AML-193 (cell line): ENCODE data around the gene ARID3A.

ENCODE experiments used
- DNase-seq, 2 experiments: peaks; one replicate each; lab custom pipeline; 2025; lab: John Stamatoyannopoulos, UW

Gene ARID3A

DNA sequence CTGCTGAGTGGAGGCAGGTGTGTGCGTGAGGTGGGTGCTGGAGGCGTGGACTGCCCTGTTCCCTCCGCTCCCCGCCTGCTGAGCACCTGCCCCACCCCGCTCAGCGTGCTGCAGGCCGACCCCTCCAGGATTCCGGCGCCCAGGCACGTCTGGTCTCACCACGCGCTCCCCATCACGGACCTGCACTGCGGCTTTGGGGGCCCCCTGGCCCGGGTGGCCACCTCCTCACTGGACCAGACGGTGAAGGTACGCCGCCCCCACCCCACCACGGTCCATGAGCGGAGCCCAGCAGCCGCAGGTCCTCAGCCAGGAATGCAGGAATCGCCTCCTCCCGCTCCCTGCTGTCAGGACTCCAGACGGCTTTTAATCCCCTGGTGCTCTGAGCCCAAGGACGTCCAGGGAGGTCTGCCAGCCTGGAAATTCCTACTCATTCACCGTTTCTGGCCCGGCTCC is 64.3 kb downstream of the ARID3A start:
- DNase-seq, result no peak

DNA sequence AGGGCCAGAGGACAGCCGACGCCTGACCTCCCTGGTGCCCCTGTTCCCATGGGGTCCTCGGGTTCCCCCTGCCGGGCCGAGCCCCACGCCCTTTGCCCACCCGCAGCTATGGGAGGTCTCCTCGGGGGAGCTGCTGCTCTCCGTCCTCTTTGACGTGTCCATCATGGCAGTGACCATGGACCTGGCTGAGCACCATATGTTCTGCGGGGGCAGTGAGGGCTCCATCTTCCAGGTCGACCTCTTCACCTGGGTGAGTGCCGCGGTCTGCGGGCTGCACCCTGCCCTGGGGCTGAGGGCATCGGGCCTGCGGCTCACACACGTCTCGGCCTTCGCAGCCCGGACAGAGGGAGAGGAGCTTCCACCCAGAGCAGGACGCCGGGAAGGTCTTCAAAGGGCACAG is 64.9 kb downstream of the ARID3A start:
- DNase-seq, result no peak

DNA sequence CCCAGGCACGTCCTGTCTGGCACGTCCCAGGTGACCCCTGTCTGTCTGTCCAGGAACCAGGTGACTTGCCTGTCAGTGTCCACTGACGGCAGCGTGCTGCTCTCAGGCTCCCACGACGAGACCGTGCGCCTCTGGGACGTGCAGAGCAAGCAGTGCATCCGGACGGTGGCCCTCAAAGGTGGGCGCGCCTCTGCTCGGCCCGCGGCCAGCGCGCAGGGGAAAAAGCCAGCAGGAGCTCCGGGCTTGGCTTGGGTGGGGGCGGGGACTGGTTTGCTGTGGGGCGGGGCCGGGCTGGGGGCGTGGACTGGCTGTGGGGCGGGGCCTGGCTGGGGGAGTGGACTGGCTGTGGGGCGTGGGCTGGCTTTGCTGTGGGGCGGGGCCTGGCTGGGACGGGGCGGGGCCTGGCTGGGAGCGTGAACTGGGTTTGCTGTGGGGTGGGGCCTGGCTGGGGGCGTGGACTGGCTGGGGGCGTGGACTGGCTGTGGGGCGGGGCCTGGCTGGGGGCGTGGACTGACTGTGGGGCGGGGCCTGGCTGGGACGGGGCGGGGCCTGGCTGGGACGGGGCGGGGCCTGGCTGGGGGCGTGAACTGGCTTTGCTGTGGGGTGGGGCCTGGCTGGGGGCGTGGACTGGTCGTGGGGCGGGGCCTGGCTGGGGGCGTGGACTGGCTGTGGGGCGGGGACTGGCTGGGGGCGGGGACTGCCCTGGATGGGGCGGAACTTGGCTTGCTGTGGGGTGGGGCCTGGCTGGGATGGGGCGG is 65.5 kb downstream of the ARID3A start:
- no peak for DNase-seq

DNA sequence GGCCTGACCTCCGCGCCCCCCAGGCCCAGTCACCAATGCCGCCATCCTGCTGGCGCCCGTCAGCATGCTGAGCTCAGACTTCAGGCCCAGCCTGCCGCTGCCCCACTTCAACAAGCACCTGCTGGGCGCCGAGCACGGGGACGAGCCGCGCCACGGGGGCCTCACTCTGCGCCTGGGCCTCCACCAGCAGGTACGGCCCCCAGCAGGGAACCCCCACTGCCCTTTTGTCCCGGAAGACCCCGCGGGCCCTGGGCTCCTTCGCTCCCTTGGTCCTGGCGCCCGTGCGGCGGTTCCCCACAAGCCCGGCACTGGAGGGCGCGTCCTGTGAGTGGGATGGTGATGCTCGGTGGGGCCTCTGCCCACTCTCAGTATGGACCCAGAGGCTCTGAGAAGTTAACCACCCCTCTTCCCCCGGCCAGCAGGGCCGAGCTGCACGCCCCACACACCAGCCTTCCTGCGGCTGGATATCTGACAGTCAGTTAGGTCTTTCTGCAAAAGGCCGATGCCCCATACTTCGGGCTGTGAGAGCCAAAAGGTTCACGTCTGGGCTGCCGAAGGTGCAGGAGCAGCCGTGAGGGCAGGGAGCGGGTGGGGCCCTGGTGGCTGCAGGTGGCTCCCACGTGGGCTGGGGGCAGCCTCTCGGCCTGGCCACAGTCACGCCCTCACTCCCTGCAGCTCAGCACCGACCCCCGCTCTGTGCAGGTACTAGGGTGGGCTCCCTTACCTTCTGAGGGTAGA is 66.3 kb downstream of the ARID3A start:
- no peak for DNase-seq

DNA sequence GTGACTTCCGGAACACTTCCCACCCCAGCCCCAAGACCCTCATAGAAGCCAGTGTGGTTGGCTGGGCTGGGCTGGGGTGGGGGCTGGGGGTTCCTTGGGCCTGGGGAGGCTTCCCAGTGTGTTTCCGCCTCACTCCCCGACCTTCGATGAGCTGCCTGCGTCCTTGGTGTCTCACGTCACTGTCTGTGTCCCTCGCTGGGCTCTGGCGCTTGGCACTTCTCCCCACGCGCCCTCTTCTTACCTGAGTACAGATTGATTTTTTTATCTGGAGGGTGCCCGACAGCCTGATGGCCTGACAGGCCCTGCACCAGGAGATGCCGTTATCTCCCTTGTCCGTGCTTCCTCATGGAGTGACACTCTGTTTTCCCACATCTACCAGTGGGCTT is 66.8 kb downstream of the ARID3A start:
- DNase-seq, result no peak

DNA sequence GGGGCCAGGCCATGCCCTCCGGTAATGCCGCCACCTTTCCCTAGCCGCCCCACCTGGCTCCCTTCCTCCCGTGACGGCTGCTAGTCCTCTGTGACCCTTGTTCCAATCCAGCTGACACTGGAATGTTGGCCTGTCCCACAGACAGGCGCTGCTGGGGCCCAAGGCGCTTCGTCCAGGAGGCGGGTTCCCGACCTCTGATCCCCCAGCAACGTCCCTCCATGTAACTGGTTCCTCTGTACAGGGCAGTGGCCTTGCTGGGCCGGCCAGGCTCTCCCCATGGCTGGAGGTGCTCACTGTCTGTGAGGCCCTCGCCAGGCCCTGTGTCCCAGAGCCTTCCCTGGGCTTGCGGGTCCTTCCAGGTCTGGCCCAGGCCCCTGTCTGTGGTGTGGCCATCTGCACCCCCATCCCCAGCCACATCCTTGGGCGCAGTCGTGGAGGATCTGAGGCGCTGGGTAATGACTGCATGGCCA is 67.6 kb downstream of the ARID3A start:
- DNase-seq, result no peak

DNA sequence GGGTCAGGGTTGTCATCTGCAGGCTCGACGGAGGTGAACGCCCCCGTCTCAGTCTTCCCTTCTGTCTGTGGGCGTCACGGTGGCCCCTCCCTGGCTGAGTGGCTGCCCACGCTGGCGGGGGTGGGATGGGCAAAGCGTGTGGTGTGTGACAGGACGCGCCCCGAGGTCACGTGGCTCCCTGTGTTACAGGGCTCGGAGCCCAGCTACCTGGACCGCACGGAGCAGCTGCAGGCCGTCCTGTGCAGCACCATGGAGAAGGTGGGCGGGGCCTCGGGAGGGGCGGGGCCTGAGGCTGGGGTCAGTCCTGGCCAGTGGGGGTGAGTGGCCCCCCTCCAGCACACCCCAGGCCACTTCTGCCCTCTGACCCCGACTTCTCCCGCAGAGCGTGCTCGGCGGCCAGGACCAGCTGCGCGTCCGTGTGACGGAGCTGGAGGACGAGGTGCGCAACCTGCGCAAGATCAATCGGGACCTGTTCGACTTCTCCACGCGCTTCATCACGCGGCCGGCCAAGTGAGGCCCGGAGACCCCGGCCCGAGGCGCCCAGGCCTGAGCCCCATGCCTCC is 68.1 kb downstream of the ARID3A start:
- DNase-seq, result no peak

DNA sequence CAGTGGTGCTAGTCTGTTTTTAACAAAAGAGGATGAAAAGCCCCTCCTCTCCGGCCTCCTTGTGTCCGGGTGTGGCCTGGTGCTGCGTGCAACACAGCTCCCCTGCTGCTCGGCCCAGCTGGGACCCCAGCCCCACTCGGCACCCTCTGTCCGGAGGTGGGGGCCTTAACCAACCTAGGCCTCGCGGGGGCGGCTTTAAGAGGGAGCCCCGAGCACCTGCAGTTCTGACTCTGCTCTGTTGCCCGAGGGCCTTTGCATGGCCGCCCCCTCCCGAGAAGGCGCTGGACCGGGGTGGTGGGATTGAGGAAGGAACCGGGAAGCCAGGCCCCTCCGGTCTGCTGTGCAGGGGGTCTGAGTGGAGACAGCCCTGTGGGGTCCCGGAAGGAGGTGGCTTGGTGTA is 68.7 kb downstream of the ARID3A start:
- no peak for DNase-seq

DNA sequence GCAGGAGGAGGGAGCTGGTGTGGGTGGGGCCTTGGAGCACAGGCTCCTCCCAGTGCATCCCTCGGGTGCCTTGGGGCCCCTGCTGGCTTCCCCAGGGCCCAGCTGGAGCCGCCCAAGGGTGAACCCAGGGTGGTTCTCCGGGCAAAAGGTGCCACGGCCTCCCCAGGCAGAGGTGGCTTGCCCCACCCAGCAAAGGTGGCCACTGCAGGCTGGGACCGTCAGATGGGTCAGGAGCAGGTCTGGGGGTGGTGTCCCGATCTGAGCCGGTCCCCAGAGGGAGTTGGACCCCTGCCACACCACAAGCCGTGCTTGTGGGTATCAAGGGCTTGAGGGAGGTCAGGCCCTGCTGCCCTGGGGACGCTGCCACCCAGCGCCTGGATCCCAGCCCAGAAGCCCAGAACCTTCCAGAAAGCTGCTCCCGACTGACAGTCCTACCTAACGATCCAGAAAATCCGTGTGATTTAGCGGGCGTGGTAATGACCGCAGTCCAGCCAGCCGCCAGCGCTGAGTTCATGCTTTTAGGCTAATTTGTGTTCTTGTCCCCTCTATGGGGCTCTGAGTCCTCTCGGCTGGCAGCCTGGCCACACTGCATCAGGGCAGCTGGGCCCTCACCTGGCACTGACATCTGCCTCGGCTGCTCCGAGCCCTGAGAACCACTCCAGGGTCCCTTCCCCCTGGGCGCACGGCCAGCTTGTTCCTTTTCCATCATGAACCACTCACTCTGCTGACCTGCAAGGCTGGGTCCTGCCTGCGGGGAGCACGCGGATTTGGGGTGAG is 69.4 kb downstream of the ARID3A start:
- DNase-seq, result no peak

DNA sequence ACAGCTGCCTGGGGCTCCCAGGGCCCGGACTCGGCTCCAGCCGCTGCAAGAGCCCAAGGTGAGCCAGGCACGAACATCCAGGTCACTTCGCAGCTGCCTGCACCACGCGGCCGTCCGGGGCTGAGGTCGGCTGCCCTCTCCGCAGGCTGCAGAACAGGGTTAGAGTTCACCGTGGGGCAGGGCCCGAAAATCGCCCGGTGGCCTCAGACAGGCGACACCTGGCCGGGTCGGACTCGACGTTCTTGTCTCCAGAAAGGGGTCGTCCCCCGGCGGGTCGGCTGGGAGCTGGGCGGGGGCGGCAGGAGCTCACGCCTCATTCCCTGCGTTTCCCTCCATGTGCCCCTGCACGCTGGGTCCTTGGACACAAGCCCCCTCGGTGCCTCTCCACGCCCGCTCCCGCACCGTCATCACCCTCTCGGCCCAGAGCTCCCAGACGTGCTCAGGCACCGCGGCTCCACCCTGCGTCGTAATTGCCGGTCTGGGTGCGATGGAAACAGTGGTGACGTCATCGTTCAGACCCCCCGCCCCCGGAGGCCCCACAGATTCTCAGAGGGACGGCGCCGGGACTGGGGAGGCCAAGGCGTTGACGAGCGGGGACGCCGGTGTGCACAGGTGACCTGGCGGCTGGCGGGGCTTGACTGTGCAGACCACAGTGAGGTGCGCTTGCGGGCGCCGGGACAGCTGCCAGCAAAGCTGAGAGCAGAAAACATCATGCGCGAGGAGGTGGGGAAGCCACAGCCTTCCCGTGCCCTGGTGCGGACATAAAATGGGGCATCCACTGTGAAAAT is 70.4 kb downstream of the ARID3A start:
- DNase-seq, result no peak

DNA sequence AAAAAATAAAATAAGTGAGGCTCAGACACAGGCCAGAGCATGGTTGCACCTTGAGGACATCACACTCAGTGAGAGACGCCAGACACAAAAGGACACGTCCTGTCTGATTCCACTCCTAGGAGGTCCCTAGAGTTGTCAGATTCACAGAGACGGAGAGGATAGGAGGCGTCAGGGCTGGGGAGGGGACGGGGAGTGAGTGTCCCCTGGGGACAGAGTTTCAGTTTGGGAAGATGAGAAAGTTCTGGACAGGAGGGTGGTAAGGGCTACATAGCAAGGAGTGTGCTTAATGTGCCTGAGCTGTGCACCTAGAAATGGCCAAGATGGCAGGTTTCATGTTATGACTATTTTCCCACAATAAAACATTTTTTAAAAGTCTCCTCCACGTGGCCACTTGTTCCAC is 72.2 kb downstream of the ARID3A start:
- DNase-seq, result no peak

DNA sequence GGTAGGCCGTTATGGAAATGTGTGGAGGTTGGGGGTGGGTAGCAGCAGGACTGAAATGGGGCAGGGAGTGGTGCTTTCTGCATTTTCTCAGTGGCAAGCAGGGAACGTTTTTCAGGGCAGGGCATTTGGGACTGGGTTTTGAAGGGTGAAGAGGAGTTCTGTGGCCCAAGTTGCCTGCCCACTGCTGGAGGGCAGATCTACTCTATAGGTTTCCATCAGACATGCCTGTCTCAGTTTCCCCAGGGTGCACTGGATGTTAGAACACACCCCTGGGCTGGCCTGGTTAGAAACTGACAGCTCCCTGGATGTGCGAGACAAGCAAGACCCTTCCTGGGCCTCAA is 73.5 kb downstream of the ARID3A start:
- no peak for DNase-seq

DNA sequence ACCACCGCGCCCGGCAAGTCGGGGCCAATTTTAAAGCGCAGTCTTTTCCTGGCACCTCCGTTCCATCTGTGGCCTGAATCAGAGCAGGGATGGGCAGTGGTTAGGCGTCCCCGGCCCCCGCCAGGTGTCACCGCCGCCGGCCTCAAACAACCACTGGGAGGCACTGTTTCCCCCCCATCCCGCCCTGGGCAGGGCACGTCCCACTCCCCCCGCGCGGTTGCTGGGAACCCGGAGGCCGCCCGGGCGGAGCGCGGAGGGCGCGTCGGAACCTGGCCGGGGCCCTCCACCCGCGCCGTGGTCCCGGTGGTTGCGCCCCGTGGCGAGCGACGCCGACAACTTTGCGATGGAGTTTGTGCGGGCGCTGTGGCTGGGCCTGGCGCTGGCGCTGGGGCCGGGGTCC is 74.3 kb downstream of the ARID3A start, which contains the start of gene GRIN3B:
TSS of gene GRIN3B (plus strand) at position 325 of the 400 bp plus-strand sequence. CDS start at position 344, 19 bp downstream.
- DNase-seq, result peak; percentile 32 to 47

DNA sequence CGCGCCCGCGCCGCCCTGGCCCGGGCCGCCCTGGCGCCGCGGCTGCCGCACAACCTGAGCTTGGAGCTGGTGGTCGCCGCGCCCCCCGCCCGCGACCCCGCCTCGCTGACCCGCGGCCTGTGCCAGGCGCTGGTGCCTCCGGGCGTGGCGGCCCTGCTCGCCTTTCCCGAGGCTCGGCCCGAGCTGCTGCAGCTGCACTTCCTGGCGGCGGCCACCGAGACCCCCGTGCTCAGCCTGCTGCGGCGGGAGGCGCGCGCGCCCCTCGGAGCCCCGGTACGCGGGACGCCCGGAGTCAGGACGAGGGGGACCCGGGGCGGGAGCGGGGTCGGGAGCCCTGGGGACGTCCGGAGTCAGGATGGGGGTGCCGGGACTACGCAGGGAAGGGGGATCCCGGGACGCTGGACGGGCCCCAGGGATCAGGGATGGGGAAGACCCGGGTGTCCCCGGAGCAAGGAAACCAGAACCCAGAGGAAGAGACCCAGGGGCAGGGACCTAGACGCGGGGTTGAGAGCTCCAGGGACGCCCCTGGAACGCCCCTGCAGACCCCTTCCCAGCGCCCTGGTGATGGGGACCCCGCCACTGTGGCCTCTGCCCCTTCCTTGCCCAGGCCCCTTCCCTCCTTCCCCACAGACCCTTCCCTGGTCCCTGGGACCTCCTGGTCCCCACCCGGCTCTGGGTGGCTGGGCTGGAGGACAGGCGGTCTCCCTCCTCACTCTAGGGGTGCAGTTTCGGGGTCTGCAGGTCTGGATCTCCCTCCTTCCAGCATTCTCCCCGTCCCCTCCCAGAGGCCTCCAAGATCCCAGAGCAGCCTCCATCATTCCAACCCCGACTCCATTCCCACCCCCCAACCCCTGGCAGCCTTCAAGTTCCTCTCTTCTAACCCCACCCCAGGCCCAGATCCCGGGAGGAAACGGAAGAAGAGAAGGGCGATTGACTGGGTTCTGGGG is 75.0 kb downstream of the ARID3A start:
- no peak for DNase-seq

DNA sequence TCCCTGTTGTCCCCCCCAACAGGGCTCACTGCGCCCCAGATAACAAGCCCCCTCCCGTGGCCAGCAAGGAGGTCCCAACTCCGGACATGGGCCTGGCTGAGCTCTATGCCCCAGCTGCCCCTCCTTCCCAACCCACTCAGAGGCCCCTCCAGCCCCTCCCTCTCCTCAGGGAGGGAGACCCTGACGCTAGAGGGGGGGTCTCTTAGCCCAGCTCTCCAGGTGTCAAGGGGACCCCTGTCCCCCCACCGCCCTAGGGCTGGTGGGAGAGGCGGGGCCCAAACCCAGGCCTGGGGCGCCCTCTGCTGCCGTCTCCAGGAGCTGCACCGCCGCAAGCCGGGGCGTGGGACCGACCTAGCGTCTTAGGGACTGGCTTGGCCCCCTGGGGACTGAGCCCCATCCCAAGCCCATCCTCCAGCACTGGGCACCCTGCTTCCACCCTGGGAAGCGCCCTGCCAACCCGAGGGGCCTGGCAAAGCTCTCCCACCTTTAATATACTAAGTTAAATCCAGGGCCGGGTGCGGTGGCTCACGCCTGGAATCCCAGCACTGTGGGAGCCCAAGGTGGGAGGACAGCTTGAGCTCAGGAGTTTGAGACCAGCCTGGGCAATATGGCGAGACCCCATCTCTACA is 75.8 kb downstream of the ARID3A start:
- peak; percentile 17 to 33 for DNase-seq

DNA sequence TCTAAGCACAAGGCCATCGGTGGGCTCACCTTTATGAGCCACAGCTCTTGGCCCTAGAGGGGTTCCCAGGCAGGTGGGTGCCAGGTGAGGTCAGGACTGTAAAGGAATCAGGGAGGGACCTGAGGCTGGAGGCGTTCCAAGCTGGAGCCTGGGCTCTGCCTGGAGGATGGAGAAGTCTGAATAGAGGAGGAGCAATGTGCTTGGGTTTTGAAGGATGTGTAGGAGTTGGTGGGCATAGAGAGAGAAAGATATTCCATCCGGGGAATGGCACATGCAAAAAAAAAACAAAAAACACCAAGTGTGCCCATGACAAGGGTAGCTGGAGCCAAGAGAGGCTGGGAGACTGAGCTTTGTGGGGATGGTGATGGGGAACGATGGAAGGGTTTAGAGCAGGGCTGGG is 76.8 kb downstream of the ARID3A start:
- no peak for DNase-seq

DNA sequence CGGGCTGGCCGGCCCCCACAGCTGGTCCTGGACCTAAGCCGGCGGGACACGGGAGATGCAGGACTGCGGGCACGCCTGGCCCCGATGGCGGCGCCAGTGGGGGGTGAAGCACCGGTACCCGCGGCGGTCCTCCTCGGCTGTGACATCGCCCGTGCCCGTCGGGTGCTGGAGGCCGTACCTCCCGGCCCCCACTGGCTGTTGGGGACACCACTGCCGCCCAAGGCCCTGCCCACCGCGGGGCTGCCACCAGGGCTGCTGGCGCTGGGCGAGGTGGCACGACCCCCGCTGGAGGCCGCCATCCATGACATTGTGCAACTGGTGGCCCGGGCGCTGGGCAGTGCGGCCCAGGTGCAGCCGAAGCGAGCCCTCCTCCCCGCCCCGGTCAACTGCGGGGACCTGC is 77.4 kb downstream of the ARID3A start:
- no peak for DNase-seq

DNA sequence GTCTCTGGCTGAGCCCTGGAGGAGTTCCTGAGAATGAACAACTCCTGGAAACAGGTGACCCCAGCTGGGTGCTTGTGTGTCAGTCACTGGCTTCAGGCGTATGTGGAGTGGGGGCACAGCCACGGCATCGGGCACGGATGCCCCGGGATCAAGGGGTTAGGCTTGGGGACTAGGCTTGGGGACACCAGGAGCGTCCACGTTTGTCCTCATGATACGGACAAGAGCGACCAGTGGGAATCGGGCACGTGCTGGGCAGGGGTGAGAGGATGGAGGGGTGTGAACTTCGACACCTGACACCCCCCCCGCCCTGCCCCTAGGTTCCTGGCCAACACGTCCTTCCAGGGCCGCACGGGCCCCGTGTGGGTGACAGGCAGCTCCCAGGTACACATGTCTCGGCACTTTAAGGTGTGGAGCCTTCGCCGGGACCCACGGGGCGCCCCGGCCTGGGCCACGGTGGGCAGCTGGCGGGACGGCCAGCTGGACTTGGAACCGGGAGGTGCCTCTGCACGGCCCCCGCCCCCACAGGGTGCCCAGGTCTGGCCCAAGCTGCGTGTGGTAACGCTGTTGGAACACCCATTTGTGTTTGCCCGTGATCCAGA is 78.5 kb downstream of the ARID3A start:
- no peak for DNase-seq
